ENCODE results near the gene GATAD2A.

- TF ChIP-seq CTCF (IDR thresholded peaks at IDR 0.05) (no peak), POLR2A (IDR thresholded peaks at IDR 0.05) (no peak)
Observed at GRCh38 chr19:19553670-19554069, 148.2 kb downstream of the GATAD2A start.

All from sigmoid colon (tissue), 3 donors.